ENCODE data around the gene RPRD2.

- TF ChIP-seq, protein P1, sequence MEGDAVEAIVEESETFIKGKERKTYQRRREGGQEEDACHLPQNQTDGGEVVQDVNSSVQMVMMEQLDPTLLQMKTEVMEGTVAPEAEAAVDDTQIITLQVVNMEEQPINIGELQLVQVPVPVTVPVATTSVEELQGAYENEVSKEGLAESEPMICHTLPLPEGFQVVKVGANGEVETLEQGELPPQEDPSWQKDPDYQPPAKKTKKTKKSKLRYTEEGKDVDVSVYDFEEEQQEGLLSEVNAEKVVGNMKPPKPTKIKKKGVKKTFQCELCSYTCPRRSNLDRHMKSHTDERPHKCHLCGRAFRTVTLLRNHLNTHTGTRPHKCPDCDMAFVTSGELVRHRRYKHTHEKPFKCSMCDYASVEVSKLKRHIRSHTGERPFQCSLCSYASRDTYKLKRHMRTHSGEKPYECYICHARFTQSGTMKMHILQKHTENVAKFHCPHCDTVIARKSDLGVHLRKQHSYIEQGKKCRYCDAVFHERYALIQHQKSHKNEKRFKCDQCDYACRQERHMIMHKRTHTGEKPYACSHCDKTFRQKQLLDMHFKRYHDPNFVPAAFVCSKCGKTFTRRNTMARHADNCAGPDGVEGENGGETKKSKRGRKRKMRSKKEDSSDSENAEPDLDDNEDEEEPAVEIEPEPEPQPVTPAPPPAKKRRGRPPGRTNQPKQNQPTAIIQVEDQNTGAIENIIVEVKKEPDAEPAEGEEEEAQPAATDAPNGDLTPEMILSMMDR (IDR thresholded peaks at IDR 0.05): no peak
- no peak for TF ChIP-seq POLR2A (IDR thresholded peaks at IDR 0.05)
Observed at GRCh38 chr1:150521196-150521968, 157.4 kb downstream of the RPRD2 start.
